GM12864 (cell line): ENCODE data around the gene SIVA1.

Experiments
- DNase-seq: peaks from one replicate; pipeline ENCODE4 v3.0.0-alpha.2; 2011; ENCODE audit warnings: low read depth
- H3K4me3 ChIP-seq: 2 replicates; pipeline ENCODE4 v1.5.1; 2011; ENCODE audit warnings: mild to moderate bottlenecking, low read depth, low read length, control low read depth
- TF ChIP-seq, protein P1 (sequence below): IDR thresholded peaks from 2 replicates; pipeline ENCODE4 v1.5.1; 2011; ENCODE audit warnings: low read depth, mild to moderate bottlenecking, moderate library complexity, low read length, control low read depth, inconsistent platforms; ENCODE audit errors: missing control alignments

The SIVA1 gene

GRCh38 chr14:104765517-104765916 is 12.6 kb downstream of the SIVA1 start:
- TF ChIP-seq, protein P1, sequence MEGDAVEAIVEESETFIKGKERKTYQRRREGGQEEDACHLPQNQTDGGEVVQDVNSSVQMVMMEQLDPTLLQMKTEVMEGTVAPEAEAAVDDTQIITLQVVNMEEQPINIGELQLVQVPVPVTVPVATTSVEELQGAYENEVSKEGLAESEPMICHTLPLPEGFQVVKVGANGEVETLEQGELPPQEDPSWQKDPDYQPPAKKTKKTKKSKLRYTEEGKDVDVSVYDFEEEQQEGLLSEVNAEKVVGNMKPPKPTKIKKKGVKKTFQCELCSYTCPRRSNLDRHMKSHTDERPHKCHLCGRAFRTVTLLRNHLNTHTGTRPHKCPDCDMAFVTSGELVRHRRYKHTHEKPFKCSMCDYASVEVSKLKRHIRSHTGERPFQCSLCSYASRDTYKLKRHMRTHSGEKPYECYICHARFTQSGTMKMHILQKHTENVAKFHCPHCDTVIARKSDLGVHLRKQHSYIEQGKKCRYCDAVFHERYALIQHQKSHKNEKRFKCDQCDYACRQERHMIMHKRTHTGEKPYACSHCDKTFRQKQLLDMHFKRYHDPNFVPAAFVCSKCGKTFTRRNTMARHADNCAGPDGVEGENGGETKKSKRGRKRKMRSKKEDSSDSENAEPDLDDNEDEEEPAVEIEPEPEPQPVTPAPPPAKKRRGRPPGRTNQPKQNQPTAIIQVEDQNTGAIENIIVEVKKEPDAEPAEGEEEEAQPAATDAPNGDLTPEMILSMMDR: no peak
- DNase-seq: no peak
- no peak overlapping the region for H3K4me3 ChIP-seq

DNA sequence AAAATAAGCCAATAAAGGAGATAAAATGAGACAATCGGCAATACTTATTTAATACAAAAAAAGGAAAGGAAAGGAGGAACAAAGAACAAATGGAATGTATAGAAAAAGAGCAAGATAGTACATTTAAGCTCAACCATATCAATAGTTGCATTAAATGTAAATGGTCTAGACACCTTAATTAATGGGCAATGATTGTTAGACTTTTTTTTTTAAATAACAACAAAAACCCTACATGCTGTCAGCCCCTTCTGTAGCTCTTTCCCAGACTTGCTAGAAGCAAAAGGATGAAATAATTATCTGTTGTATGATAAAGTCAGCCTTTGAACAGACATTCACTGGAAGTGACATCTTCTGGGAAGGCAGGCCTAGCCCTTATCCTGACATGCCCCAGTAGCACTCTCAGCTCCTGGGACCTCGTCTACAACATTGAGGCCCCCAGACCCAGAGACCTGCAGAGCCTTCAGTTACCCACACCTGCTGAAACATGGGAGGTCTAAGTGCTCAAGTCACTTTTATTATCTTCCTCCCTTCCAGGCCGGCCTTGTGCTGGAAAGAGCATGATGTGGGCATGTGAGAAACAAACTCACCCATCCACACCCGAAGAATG is 13.4 kb downstream of the SIVA1 start:
- TF ChIP-seq, protein P1: no peak
- DNase-seq: no peak
- no peak overlapping the region for H3K4me3 ChIP-seq

GRCh38 chr14:104766863-104767633 is 14.1 kb downstream of the SIVA1 start:
- no peak overlapping the region for H3K4me3 ChIP-seq
- no peak for DNase-seq
- TF ChIP-seq, protein P1: no peak

- DNase-seq: no peak
- TF ChIP-seq, protein P1: no peak
- no peak overlapping the region for H3K4me3 ChIP-seq
These were observed 14.6 kb downstream of the SIVA1 start for GRCh38 chr14:104767634-104767918.

GRCh38 chr14:104768437-104769323 is 15.7 kb downstream of the SIVA1 start:
- DNase-seq: peak; percentile 24
- TF ChIP-seq, protein P1: peak; percentile 93
- no peak overlapping the region for H3K4me3 ChIP-seq

DNA sequence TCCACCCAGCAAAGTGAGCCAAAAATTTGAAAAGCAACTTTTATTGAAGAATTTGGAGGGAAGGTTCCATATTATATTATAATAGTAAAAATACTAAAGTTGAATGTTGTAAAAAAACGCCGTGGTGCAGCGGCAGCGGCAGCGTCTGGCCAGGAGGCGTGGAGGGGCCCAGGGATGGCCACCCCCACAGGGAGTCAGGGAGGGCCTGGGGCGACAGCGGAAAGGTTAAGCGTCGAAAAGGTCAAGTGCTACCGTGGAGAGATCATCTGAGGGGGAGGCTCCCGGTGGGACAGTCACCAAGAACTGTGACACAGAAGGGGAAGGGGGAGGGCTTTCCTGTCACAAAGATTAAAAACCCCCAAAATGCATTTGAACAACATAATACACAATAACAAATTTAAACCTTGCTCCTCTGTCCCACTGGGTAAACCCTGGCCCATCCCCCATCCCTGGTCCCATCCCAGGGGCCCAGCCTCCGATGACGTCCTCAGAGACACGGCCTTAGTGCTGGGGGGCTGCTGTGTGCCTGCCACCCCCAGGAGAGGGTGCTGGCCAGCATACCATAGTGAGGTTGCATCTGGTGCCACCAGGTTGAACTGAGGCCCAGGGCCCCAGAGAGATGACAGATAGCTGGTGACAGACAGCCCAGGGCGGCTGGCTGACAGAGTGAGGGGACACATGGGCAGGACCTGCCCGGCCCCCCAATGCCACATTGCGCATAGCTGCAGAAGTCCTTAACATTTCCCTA is 16.6 kb downstream of the SIVA1 start:
- H3K4me3 ChIP-seq: no peak overlapping the region
- TF ChIP-seq, protein P1: no peak
- no peak for DNase-seq
